ENCODE data around the gene YAE1.
A peak's percentile ranks its signal among the peaks of the same experiment; 100 is the strongest.
"Not testable (repeated sequence)": the region's sequence is repeated elsewhere in the genome, so short reads cannot be mapped to it uniquely, and the experiment has no call there.

YAE1 gene

GRCh38 chr7:39566023-39566921, at the start of gene YAE1:
TSS of gene YAE1 (plus strand) at chr7:39566404. CDS start at chr7:39566419, 15 bp downstream.
- peak; percentile 71 to 76 for DNase-seq (ENCODE audit: low read depth in 2 of 2)

- DNase-seq (ENCODE audit: low read depth in 2 of 2): no peak
Observed at GRCh38 chr7:39516498-39516897, 49.7 kb upstream of the YAE1 start.

GRCh38 chr7:39517240-39517639, 49.0 kb upstream of the YAE1 start:
- DNase-seq (ENCODE audit: low read depth in 2 of 2): no peak

DNA sequence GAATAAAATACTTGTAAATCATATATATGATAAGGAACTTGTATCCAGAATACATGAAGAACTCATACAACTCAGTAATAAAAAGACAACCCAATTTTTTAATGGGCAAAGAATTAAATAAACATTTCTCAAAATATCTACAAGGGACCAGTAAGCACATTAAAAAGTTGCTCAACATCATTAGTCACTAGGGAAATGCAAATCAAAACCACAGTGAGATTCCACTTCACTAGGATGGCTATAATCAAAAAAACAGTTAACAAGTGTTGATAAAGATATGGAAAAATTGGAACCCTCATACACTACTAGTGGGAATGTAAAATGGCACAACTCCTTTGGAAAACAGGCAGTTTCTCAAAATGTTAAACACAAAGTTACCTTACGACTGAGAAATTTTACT, 40.3 kb upstream of the YAE1 start:
- no peak for DNase-seq (ENCODE audit: low read depth in 2 of 2)

DNA sequence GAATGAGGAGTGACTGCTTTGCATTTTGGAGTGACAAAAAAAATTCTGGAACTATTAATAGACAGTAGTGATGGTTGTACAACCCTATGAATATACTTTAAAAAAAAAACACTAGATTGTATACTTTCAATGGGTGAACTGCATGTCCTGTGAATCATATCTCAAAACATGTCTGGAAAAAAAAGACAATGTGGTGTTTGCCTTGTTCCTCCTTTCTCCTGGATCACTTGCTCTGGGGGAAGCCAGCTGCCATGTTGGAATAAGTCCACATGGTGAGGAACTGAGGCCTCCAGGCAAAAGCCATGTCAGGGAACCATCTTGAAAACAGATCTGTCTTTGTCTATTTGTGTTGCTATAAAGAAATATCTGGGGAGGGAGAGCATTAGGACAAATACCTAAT, 39.5 kb upstream of the YAE1 start:
- DNase-seq (ENCODE audit: low read depth in 2 of 2): no peak

DNA sequence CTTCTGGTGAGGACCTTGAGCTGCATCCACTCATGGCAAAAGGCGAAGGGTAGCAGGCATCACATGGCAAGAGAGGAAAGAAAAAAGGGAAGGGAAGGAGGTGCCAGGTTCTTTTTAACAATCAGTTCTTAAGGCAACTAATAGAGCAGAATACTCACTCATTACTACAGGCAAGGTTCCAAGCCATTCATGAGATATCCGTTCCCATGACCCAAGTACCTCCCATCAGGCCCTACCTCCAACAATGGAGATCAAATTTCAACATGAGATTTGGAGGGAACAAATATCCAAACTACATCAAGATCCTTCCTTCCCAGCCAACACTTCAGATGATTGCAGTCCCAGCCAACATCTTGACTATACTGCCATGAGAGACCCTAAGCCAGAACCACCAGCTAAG, 38.9 kb upstream of the YAE1 start:
- no peak for DNase-seq (ENCODE audit: low read depth in 2 of 2)

- DNase-seq (ENCODE audit: low read depth in 2 of 2): no peak
Observed at GRCh38 chr7:39527951-39528350, 38.3 kb upstream of the YAE1 start.

GRCh38 chr7:39528849-39529248, 37.4 kb upstream of the YAE1 start:
- DNase-seq (ENCODE audit: low read depth in 2 of 2): no peak

DNA sequence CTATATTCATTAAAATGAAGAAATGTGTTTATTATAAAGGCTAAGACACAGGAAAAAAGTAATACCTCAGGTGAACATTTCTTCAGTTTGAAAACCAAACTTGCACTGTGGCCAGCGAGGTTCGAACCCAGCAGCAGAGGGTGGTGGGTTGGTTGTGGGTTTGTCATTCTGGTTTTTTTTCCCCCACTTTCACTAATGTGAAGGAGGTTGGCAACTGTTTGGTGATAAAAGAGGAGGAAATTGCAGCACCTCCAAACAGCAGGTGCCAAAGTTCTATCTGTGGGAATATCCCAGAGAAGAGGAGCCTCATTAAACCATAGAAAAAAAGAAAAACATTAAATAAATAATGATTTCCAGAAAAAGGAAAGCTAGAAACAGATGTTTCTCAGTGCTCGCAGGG, 36.6 kb upstream of the YAE1 start:
- DNase-seq (ENCODE audit: low read depth in 2 of 2): no peak

GRCh38 chr7:39530971-39531370, 35.2 kb upstream of the YAE1 start:
- no peak for DNase-seq (ENCODE audit: low read depth in 2 of 2)

GRCh38 chr7:39531818-39532217, 34.4 kb upstream of the YAE1 start:
- no peak for DNase-seq (ENCODE audit: low read depth in 2 of 2)

DNA sequence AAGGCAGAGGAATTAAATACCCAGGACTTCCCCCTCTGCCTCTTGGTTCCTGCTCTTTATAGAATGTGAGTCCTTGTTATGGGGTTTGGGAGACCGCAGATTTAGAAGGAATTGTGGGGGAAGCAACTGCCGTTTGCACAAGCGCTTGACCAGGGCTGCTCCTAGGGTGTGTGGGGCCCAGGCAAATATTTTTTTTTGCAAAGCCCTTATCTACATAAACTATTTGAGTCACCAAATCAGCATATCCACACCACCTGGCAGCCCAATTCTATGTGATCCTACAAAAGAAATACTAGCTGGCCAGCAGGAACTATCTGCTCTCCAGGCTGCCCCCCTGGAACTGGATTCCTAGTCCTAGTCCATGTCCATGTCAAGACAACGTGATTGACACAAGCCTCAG, 33.4 kb upstream of the YAE1 start:
- DNase-seq (ENCODE audit: low read depth in 2 of 2): no peak

GRCh38 chr7:39534599-39534998, 31.6 kb upstream of the YAE1 start:
- no peak for DNase-seq (ENCODE audit: low read depth in 2 of 2)

DNA sequence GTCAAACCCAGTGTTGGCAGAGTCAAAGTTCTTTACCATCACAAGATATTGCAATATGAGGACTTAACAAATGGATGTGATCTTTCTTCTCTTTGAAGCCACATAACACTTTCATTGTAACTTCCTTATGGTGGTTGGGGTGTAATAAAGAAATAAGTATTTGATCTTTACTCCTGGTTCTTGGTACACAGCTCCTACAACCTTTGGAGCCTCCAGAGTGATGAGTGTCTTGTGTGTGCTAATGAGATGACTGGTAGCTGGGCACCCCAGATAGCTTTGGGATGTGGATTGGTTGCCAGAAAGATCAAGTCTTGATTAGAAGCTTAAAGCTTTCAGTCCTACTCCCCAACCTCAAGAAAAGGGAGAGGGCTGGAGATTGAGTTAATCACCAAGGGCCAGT, 31.1 kb upstream of the YAE1 start:
- DNase-seq (ENCODE audit: low read depth in 2 of 2): no peak

- no peak for DNase-seq (ENCODE audit: low read depth in 2 of 2)
Observed at GRCh38 chr7:39535720-39536119, 30.5 kb upstream of the YAE1 start.

DNA sequence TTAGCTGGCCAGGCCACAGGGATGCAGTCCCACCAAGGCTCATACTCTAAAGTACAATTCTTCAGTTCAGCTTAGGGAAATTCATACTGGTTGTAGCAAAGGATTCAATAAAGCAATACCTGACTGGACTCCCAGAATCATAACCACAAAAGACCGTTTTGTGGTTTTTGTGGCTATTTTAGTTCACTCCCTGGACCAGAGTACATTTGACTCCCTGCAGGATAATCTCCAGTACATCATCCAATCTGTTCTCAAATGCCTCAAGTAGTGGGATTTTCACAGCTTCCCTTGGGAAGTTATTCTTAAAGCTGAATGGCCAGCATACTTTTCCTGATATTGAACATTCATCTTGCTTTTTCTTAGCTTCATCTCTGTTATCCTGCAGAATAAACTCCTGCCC, 29.3 kb upstream of the YAE1 start:
- no peak for DNase-seq (ENCODE audit: low read depth in 2 of 2)

- DNase-seq (ENCODE audit: low read depth in 2 of 2): no peak
Observed at GRCh38 chr7:39539816-39540215, 26.4 kb upstream of the YAE1 start.

DNA sequence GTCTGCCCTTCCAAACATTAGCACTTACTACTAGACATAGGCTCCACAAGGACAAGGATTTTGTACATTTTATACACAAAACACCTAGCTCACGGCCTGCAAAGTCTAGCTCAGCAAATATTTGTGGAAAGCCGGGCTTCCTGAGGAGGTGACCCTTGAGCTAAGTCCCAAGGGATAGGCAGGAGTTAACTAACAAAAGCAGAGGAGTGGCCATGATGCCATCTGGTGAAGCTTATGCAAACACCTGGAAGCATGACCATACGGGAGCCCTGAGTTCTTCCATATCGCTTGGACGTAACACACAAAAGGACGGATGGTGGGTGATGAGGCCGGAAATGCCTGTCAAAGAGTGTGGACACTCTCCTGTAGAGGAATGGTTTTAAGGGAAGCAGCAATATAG, 25.9 kb upstream of the YAE1 start:
- DNase-seq (ENCODE audit: low read depth in 2 of 2): no peak

GRCh38 chr7:39541511-39541910, 24.7 kb upstream of the YAE1 start:
- DNase-seq (ENCODE audit: low read depth in 2 of 2): no peak

- DNase-seq (ENCODE audit: low read depth in 2 of 2): not testable (repeated sequence)
Observed at GRCh38 chr7:39544774-39545173, 21.4 kb upstream of the YAE1 start.

DNA sequence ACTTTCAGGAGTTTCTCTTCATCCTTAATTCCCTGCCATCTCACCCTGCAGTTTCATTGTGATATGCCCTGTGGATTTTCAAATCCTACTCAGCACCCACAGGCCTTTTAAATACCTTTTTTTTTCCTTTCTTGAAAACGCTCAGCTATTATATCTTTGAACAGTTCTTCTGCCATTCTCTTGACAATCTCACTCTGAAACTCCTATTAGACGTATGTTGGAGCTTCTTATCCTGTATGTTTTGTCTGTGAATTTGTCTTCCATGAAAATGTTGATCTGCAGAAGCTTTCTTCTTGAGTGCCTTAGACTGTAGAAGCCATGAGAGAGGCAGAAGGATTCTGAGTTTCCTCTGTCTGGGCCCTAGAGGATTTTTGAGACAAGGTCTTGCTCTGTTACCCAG, 18.9 kb upstream of the YAE1 start:
- DNase-seq (ENCODE audit: low read depth in 2 of 2): no peak

GRCh38 chr7:39550411-39550810, 15.8 kb upstream of the YAE1 start:
- DNase-seq (ENCODE audit: low read depth in 2 of 2): no peak

- no peak for DNase-seq (ENCODE audit: low read depth in 2 of 2)
Observed at GRCh38 chr7:39553436-39553835, 12.8 kb upstream of the YAE1 start.
